ENCODE data around the gene KLHL17. TPM values are rescaled to one million over a fixed set of nuclear protein-coding genes. Genes with fewer than 3 reads are reported as not detected.

The KLHL17 gene
- total RNA-seq = 10 to 100 TPM in 1 of 4 donors, 1 to 10 TPM in 3; 3.7 to 10.8 (median 6.2) TPM

DNA sequence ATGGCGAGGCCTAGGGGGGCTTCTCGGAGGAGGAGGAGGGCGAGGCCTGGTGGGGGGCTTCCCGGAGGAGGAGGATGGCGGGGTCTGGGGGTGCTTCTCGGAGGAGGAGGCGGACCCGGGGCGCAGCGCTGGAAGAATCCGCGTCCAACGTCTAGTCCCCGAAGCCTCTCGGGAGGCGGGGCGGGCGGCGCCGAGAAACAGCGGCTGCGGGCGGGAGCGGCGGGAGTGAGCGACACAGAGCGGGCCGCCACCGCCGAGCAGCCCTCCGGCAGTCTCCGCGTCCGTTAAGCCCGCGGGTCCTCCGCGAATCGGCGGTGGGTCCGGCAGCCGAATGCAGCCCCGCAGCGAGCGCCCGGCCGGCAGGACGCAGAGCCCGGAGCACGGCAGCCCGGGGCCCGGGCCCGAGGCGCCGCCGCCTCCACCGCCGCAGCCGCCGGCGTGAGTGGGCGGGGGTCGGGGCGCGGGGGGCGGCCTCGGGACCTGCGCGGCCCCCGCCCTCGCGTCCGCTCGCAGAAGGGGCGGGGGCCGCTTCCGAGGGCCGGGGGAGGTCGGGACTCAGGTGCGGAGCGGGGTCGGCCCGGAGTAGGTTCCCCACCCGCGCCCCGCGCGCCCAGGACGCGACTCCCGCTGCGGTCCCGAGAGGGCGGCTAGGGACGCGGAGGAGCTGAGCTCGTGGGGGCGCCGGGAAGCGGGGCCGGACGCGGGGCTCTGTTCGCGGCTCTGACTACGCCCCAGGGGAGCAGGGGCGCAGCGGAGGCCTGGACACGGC lies at the start of gene KLHL17:
KLHL17 (plus strand) TSS at position 222 of the 769 bp plus-strand sequence; CDS start at position 332, 110 bp downstream.
- peaks cover 29 to 62% (median 44%) of the 10 kb centered on the region in 4 donors for H3K4me1 ChIP-seq
- peak within 1 kb of the TSS; percentile 61 to 100 (median 97) for H3K4me3 ChIP-seq
- peak within 1 kb of the TSS in 3 of 4 donors; percentile 15 to 60 (median 33) for H3K27ac ChIP-seq (replicated peaks in 1 of 4)
- 0% methylated on average over 5 of the region's 109 CpGs for WGBS
- TF ChIP-seq EP300 (IDR thresholded peaks at IDR 0.05) = no peak
- peak in 1 of 2 donors; percentile 22 for TF ChIP-seq POLR2AphosphoS5 (IDR thresholded peaks at IDR 0.05)
- no peaks in the 10 kb centered on the region for H3K27me3 ChIP-seq
- peaks cover 14 to 47% (median 37%) of the 10 kb centered on the region in 4 donors for H3K36me3 ChIP-seq
- H3K9me3 ChIP-seq = no peaks in the 10 kb centered on the region
- intact Hi-C loops (cut with DNase I) = no loop called here
- no peak for DNase-seq (ENCODE audit: extremely low spot score)

DNA sequence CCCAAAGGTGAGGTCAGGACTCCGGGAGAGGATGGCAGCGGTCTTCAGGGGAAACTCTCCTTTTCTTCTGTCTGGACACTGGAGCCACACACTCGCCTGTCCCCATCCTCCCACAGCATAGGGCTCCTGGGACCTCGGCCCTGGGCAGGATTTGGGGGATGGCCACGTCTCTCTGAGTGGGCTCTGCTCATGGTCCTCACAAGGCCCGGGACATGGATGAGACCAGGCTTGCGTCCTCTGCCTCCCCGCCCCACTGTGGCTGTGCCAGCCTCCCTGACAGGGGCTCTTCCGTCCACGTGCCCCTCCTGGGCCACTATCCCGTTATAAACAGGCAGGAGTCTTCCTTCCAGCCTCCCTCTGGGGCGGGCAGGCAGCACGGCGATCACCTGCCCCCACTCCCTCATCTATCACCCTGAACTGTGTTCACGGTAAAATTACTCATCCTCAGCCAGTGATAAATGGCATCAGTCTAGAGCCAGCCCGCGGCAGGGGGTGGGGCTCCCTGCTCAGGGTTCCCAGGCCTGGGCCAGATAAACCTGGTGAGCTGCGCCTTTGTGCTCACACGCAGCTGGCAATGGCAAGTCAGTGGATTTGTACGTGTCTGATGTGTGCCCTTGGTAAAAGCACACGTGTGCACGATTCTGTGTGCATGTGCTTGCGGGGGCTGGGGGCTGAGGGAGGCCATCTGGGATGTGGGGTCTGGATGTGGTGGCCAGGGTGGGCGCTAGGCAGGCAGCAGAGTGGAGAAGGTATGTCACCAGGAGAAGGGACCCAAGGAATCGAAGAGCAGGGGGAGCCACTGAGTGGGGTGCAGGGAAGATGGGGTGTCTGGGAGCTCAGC lies 49.3 kb upstream of the KLHL17 start:
- H3K27ac ChIP-seq (replicated peaks in 1 of 4) = peak overlapping the region; percentile 21 to 70 (median 62)
- intact Hi-C loops (cut with DNase I) = no loop called here
- H3K36me3 ChIP-seq = no peaks in the 10 kb centered on the region
- peak in 1 of 2 donors; percentile 21 for TF ChIP-seq POLR2AphosphoS5 (IDR thresholded peaks at IDR 0.05)
- TF ChIP-seq, protein P1, sequence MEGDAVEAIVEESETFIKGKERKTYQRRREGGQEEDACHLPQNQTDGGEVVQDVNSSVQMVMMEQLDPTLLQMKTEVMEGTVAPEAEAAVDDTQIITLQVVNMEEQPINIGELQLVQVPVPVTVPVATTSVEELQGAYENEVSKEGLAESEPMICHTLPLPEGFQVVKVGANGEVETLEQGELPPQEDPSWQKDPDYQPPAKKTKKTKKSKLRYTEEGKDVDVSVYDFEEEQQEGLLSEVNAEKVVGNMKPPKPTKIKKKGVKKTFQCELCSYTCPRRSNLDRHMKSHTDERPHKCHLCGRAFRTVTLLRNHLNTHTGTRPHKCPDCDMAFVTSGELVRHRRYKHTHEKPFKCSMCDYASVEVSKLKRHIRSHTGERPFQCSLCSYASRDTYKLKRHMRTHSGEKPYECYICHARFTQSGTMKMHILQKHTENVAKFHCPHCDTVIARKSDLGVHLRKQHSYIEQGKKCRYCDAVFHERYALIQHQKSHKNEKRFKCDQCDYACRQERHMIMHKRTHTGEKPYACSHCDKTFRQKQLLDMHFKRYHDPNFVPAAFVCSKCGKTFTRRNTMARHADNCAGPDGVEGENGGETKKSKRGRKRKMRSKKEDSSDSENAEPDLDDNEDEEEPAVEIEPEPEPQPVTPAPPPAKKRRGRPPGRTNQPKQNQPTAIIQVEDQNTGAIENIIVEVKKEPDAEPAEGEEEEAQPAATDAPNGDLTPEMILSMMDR (IDR thresholded peaks at IDR 0.05) = no peak
- peak overlapping the region in 2 of 4 donors; percentile 41 to 54 for H3K4me3 ChIP-seq
- H3K4me1 ChIP-seq = peaks cover 11 to 40% (median 33%) of the 10 kb centered on the region in 4 donors
- no peaks in the 10 kb centered on the region for H3K9me3 ChIP-seq
- WGBS = 58% methylated on average over 20 of the region's 25 CpGs
- peaks cover 0 to 78% (median 10%) of the 10 kb centered on the region in 4 donors for H3K27me3 ChIP-seq
- no peak for DNase-seq (ENCODE audit: extremely low spot score)

DNA sequence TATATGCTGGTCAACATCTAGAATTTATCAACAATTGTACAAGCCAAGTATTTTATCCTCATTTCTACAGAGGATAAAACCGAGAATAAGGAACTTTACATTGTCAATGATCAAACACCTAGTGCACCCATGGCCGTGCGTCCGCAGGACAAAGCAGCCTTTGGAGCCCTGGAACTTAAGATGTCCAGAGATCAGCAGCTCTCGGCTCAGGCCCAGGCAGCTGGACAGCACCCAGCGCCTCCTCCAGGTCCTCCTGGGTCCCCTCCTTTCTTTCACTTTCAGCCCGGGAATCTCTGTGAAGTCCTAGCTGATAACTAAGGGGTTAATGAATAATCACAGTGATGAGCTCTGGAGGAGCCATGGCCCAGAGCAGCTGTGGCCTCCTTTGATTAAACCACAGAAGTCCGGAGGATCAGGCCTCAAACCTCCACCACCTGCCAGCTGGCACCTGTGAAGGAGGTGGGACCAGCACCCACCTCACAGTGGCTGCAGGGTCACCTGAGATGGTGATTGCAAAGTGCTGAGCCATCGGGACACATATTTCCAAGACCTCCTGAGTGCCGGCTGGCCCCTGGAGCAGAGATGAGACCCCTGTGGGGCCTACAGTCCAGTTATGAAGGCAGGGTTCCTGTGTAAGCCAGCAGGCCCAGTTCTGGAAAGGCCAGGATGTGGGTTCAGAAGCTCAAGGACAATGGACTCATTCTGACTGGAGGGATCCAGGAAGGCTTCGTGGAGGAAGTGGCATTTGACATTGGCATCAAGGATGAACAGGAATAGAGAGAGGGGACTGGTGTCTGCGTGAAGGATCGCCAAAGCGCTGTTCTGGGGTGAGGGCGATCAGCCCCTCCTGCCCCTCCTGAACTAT lies 48.3 kb upstream of the KLHL17 start:
- no peak for DNase-seq (ENCODE audit: extremely low spot score)
- Histone ChIP-seq H3K27ac (replicated peaks in 1 of 4) (no peak overlapping the region), H3K9me3 (no peaks in the 10 kb centered on the region), H3K4me3 (no peak overlapping the region), H3K27me3 (peaks cover 0 to 87% (median 10%) of the 10 kb centered on the region in 4 donors), H3K36me3 (no peaks in the 10 kb centered on the region), H3K4me1 (peaks cover 8 to 40% (median 31%) of the 10 kb centered on the region in 4 donors)
- 66% methylated on average over 13 of the region's 15 CpGs for WGBS
- intact Hi-C loops (cut with DNase I) = no loop called here
- TF ChIP-seq EP300 (IDR thresholded peaks at IDR 0.05) = no peak
- TF ChIP-seq, protein P1 (IDR thresholded peaks at IDR 0.05) = no peak
- no peak for TF ChIP-seq POLR2A (IDR thresholded peaks at IDR 0.05; ENCODE audit: low read depth)
- no peak for TF ChIP-seq POLR2AphosphoS5 (IDR thresholded peaks at IDR 0.05)

DNA sequence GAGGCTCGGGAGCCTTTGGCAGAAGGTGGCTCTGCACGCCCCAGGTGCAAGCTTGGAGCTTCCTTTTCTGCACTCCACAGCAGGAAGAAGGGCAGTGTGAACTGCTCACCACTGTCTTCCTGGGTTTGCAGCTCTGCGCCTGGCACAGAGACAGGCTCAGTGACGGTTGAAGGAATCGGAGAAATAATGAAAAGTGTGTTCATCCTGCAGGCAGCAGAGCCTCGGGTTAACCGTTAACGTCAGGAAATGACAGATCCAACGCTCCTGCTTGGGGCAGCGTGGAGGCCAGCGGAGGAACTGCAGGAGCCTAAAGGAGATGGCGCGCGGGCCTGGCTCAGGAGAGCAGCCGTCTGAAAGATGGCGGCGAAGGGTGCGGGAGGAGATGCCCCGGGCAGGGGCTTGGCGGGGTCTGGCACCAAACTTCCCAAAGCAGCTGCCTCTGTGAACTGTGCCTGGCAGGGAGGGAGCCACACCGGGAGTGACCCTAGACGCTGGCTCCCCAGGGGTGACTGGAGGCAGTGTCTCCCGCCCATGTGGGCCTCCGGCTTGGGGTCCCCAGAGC lies 47.6 kb upstream of the KLHL17 start:
- TF ChIP-seq POLR2AphosphoS5 (IDR thresholded peaks at IDR 0.05) (no peak), POLR2A (IDR thresholded peaks at IDR 0.05; ENCODE audit: low read depth) (no peak), EP300 (IDR thresholded peaks at IDR 0.05) (no peak)
- TF ChIP-seq, protein P1 (IDR thresholded peaks at IDR 0.05) = peak in 1 of 3 experiments; percentile 16
- Histone ChIP-seq H3K4me1 (peaks cover 8 to 37% (median 32%) of the 10 kb centered on the region in 4 donors), H3K27ac (replicated peaks in 1 of 4) (no peak overlapping the region), H3K36me3 (no peaks in the 10 kb centered on the region), H3K4me3 (no peak overlapping the region), H3K27me3 (peaks cover 0 to 90% (median 10%) of the 10 kb centered on the region in 4 donors), H3K9me3 (no peaks in the 10 kb centered on the region)
- WGBS = 63% methylated on average over 24 of the region's 24 CpGs
- DNase-seq (ENCODE audit: extremely low spot score) = no peak
- intact Hi-C loops (cut with DNase I) = no loop called here
